Thymus (tissue), 11 donors: ENCODE measurements around the gene CCSAP. TPM values are rescaled to one million over a fixed set of nuclear protein-coding genes. Genes with fewer than 3 reads are reported as not detected.
A peak's percentile ranks its signal among the peaks of the same experiment; 100 is the strongest.

Source experiments
- DNase-seq, 9 donors: peaks; one replicate each; pipeline ENCODE4 v3.0.0-alpha.2; 2013; ENCODE audit warnings: low spot score in 9 of 9, low read depth in 6 of 9, missing footprints in 1 of 9
- H3K27ac ChIP-seq, 2 donors: one replicate each; pipeline ENCODE4 v1.5.1; 2013; ENCODE audit warnings: control low read depth in 1 of 2, low read depth in 1 of 2, low read length in 1 of 2, mild to moderate bottlenecking in 1 of 2, moderate library complexity in 1 of 2
- H3K27me3 ChIP-seq, 2 donors: one replicate each; pipeline ENCODE4 v1.5.1; 2013; ENCODE audit warnings: low read length in 1 of 2; ENCODE audit not compliant: control insufficient read depth in 2 of 2, insufficient read depth in 1 of 2
- H3K36me3 ChIP-seq, 2 donors: one replicate each; pipeline ENCODE4 v1.5.1; 2013; ENCODE audit warnings: low read length in 1 of 2, mild to moderate bottlenecking in 1 of 2, moderate library complexity in 1 of 2; ENCODE audit not compliant: control insufficient read depth in 2 of 2, insufficient read depth in 2 of 2
- H3K4me1 ChIP-seq, 2 donors: one replicate each; pipeline ENCODE4 v1.5.1; 2013; ENCODE audit warnings: low read length in 2 of 2; ENCODE audit not compliant: control insufficient read depth in 2 of 2, insufficient read depth in 2 of 2
- H3K4me3 ChIP-seq, 2 donors: one replicate each; pipeline ENCODE4 v1.5.1; 2013; ENCODE audit warnings: low read length in 2 of 2, control low read depth in 1 of 2, mild to moderate bottlenecking in 1 of 2
- H3K9me3 ChIP-seq, 2 donors: one replicate each; pipeline ENCODE4 v1.5.1; 2013; ENCODE audit warnings: low read length in 1 of 2, mild to moderate bottlenecking in 1 of 2; ENCODE audit not compliant: control insufficient read depth in 2 of 2, insufficient read depth in 1 of 2
- WGBS: extraction: QIAGEN DNeasy Blood & Tissue Kit; methylation state at CpG from one replicate; pipeline ENCODE4 v1.1.7; 2013; 5-methylcytosine and 5-hydroxymethylcytosine counted together
- polyA plus RNA-seq: library from polyadenylated mRNA; stranded (reverse); fragments of 200-250 nt; gene quantifications from one replicate; pipeline ENCODE4 v1.2.3, GENCODE V29; 2013
- total RNA-seq: library from RNA; stranded (reverse); fragments of 120-200 nt; gene quantifications from one replicate; pipeline ENCODE4 v1.2.4, GENCODE V29; 2013
- donor health status: healthy.

CCSAP gene
- total and polyA plus RNA-seq, 2 donors, result 18.7 to 18.9 TPM

GRCh38 chr1:229325401-229325800 is 17.4 kb downstream of the CCSAP start:
- H3K4me3 ChIP-seq, result no peak overlapping the region
- WGBS, result 93% methylated on average over 2 of the region's 2 CpGs
- peaks cover 47 to 77% of the 10 kb centered on the region in 2 donors for H3K36me3 ChIP-seq
- H3K4me1 ChIP-seq, result no peaks in the 10 kb centered on the region
- no peaks in the 10 kb centered on the region for H3K27me3 ChIP-seq
- no peak for DNase-seq
- H3K9me3 ChIP-seq, result no peaks in the 10 kb centered on the region
- H3K27ac ChIP-seq, result peak overlapping the region in 1 of 2 donors; percentile 18

GRCh38 chr1:229323885-229324553 is 18.8 kb downstream of the CCSAP start:
- H3K36me3 ChIP-seq, result peaks cover 45 to 76% of the 10 kb centered on the region in 2 donors
- H3K4me3 ChIP-seq, result no peak overlapping the region

GRCh38 chr1:229323201-229323600 is 19.6 kb downstream of the CCSAP start:
- no peak overlapping the region for H3K4me3 ChIP-seq
- no peaks in the 10 kb centered on the region for H3K4me1 ChIP-seq
- H3K9me3 ChIP-seq, result no peaks in the 10 kb centered on the region
- peaks cover 40 to 71% of the 10 kb centered on the region in 2 donors for H3K36me3 ChIP-seq
- no peak for DNase-seq
- H3K27me3 ChIP-seq, result no peaks in the 10 kb centered on the region
- 97% methylated on average over 7 of the region's 7 CpGs for WGBS
- H3K27ac ChIP-seq, result no peak overlapping the region

More at GRCh38 chr1:229323885-229324553, 18.8 kb downstream of the CCSAP start:
- no peak for DNase-seq
- no peaks in the 10 kb centered on the region for H3K9me3 ChIP-seq
- 83% methylated on average over 2 of the region's 2 CpGs for WGBS
- H3K4me1 ChIP-seq, result no peaks in the 10 kb centered on the region
- H3K27ac ChIP-seq, result no peak overlapping the region
- H3K27me3 ChIP-seq, result no peaks in the 10 kb centered on the region

- Histone ChIP-seq H3K27me3 (no peaks in the 10 kb centered on the region), H3K4me1 (no peaks in the 10 kb centered on the region), H3K4me3 (no peak overlapping the region), H3K27ac (no peak overlapping the region), H3K9me3 (no peaks in the 10 kb centered on the region), H3K36me3 (peaks cover 20 to 47% of the 10 kb centered on the region in 2 donors)
- 97% methylated on average over 7 of the region's 7 CpGs for WGBS
- no peak for DNase-seq
Observed at GRCh38 chr1:229319487-229319886, 23.4 kb downstream of the CCSAP start.

- Histone ChIP-seq H3K9me3 (no peaks in the 10 kb centered on the region), H3K27me3 (no peaks in the 10 kb centered on the region), H3K4me1 (no peaks in the 10 kb centered on the region), H3K36me3 (peaks cover 14 to 38% of the 10 kb centered on the region in 2 donors), H3K27ac (no peak overlapping the region), H3K4me3 (no peak overlapping the region)
- no peak for DNase-seq
- 96% methylated on average over 4 of the region's 4 CpGs for WGBS
Observed at GRCh38 chr1:229318056-229318455, 24.8 kb downstream of the CCSAP start.

- Histone ChIP-seq H3K27me3 (no peaks in the 10 kb centered on the region), H3K36me3 (peaks cover 16 to 32% of the 10 kb centered on the region in 2 donors), H3K27ac (no peak overlapping the region), H3K9me3 (no peaks in the 10 kb centered on the region), H3K4me3 (no peak overlapping the region), H3K4me1 (no peaks in the 10 kb centered on the region)
- DNase-seq, result no peak
- 97% methylated on average over 2 of the region's 2 CpGs for WGBS
Observed at GRCh38 chr1:229316166-229316565, 26.7 kb downstream of the CCSAP start.

- no peaks in the 10 kb centered on the region for H3K4me1 ChIP-seq
- WGBS, result 94% methylated on average over 6 of the region's 6 CpGs
- peaks cover 21 to 35% of the 10 kb centered on the region in 2 donors for H3K36me3 ChIP-seq
- H3K4me3 ChIP-seq, result no peak overlapping the region
- H3K9me3 ChIP-seq, result no peaks in the 10 kb centered on the region
- H3K27ac ChIP-seq, result no peak overlapping the region
- H3K27me3 ChIP-seq, result no peaks in the 10 kb centered on the region
- no peak for DNase-seq
Observed at GRCh38 chr1:229310833-229311232, 32.0 kb downstream of the CCSAP start.

GRCh38 chr1:229309684-229310083 is 33.2 kb downstream of the CCSAP start:
- Histone ChIP-seq H3K4me3 (no peak overlapping the region), H3K27me3 (no peaks in the 10 kb centered on the region), H3K4me1 (no peaks in the 10 kb centered on the region), H3K36me3 (peaks cover 21 to 35% of the 10 kb centered on the region in 2 donors), H3K9me3 (no peaks in the 10 kb centered on the region), H3K27ac (no peak overlapping the region)
- no peak for DNase-seq
- WGBS, result 96% methylated on average over 2 of the region's 2 CpGs

- 96% methylated on average over 1 of the region's 1 CpG for WGBS
- Histone ChIP-seq H3K27ac (no peak overlapping the region), H3K4me3 (no peak overlapping the region), H3K9me3 (no peaks in the 10 kb centered on the region), H3K27me3 (no peaks in the 10 kb centered on the region), H3K4me1 (no peaks in the 10 kb centered on the region), H3K36me3 (peaks cover 25 to 40% of the 10 kb centered on the region in 2 donors)
- no peak for DNase-seq
Observed at GRCh38 chr1:229309074-229309473, 33.8 kb downstream of the CCSAP start.
